IPS-18a (cell line): ENCODE data around the gene RNF112.
A peak's percentile ranks its signal among the peaks of the same experiment; 100 is the strongest.
"Not testable (repeated sequence)": the region's sequence is repeated elsewhere in the genome, so short reads cannot be mapped to it uniquely, and the experiment has no call there.

ENCODE experiments used
- H3K27ac ChIP-seq: one replicate; pipeline ENCODE4 v1.5.1; 2013; ENCODE audit warnings: low read length
- H3K27me3 ChIP-seq: one replicate; pipeline ENCODE4 v1.6.1; 2013; ENCODE audit warnings: mild to moderate bottlenecking, low read length; ENCODE audit not compliant: control insufficient read depth, insufficient read depth
- H3K36me3 ChIP-seq: one replicate; pipeline ENCODE4 v1.6.1; 2013; ENCODE audit warnings: low read depth, low read length; ENCODE audit not compliant: control insufficient read depth
- H3K4me1 ChIP-seq: one replicate; pipeline ENCODE4 v1.6.1; 2013; ENCODE audit warnings: low read depth, low read length; ENCODE audit not compliant: control insufficient read depth
- H3K4me3 ChIP-seq: one replicate; pipeline ENCODE4 v1.5.1; 2013; ENCODE audit warnings: low read length
- H3K9ac ChIP-seq: one replicate; pipeline ENCODE4 v1.6.1; 2013; ENCODE audit warnings: mild to moderate bottlenecking, low read length, moderate library complexity
- H3K9me3 ChIP-seq: one replicate; pipeline ENCODE4 v1.6.1; 2013; ENCODE audit warnings: low read depth, low read length; ENCODE audit not compliant: control insufficient read depth

The RNF112 gene

DNA sequence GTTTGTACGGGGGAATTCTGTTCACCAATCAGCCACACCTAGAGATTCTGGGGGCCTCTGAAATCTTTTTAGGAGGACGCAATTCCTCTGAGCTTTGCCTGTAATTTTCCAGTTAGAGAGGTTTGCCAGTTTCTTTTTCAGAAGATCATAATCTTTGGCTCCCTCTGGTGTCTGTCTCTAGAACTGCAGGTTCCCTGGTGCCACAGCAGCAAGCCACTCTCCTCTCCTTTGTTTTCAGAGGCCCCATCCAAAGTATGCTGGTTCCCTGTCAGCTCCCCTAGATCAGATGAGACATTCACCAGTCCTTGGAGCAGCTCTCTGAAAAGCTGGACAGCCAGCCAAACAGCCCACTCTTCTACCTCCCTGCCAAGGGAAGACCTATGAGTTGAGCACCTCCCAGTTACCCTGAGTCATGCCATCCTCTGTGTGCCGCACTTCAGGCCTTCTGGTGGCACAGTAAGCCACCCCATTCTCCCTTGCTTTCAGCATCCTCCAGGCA is 36.1 kb downstream of the RNF112 start:
- Histone ChIP-seq H3K27me3 (no peaks in the 10 kb centered on the region), H3K9me3 (peaks cover 10% of the 10 kb centered on the region), H3K4me1 (peaks cover 16% of the 10 kb centered on the region), H3K27ac (no peak overlapping the region), H3K36me3 (no peaks in the 10 kb centered on the region), H3K4me3 (no peak overlapping the region), H3K9ac (no peak overlapping the region)

GRCh38 chr17:19448341-19449268 is 37.6 kb downstream of the RNF112 start:
- no peaks in the 10 kb centered on the region for H3K27me3 ChIP-seq
- peaks cover 16% of the 10 kb centered on the region for H3K4me1 ChIP-seq
- no peaks in the 10 kb centered on the region for H3K36me3 ChIP-seq
- no peak overlapping the region for H3K4me3 ChIP-seq
- H3K27ac ChIP-seq = no peak overlapping the region
- no peak overlapping the region for H3K9ac ChIP-seq
- no peaks in the 10 kb centered on the region for H3K9me3 ChIP-seq

GRCh38 chr17:19449656-19450055 is 38.6 kb downstream of the RNF112 start:
- no peak overlapping the region for H3K27ac ChIP-seq
- H3K4me3 ChIP-seq = no peak overlapping the region

GRCh38 chr17:19453296-19453695 is 42.3 kb downstream of the RNF112 start:
- no peak overlapping the region for H3K4me3 ChIP-seq
- H3K9ac ChIP-seq = no peak overlapping the region
- no peaks in the 10 kb centered on the region for H3K27me3 ChIP-seq
- H3K36me3 ChIP-seq = no peaks in the 10 kb centered on the region
- no peaks in the 10 kb centered on the region for H3K9me3 ChIP-seq
- no peak overlapping the region for H3K27ac ChIP-seq
- peaks cover 27% of the 10 kb centered on the region for H3K4me1 ChIP-seq

More at GRCh38 chr17:19449656-19450055, 38.6 kb downstream of the RNF112 start:
- H3K4me1 ChIP-seq = peaks cover 16% of the 10 kb centered on the region
- no peaks in the 10 kb centered on the region for H3K27me3 ChIP-seq
- H3K36me3 ChIP-seq = no peaks in the 10 kb centered on the region
- H3K9ac ChIP-seq = no peak overlapping the region
- H3K9me3 ChIP-seq = no peaks in the 10 kb centered on the region

DNA sequence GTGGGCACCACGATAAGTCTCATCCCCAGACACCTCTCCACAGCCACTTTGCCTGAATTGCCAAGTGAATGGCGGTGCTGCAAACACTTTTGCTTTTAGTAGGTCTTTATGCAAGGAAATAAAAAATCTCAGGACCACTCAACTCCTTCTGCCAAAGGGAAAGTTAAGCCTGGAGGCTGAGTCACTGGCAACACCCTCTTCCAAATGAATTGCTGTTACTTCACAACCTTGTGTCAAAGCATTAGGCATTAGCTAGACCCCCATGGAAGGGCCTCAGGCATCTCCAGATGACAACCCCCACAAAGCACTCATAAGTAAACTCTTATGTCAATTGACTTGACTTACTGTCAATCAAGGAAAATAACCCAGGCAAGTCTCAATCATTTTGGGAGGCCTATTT is 43.0 kb downstream of the RNF112 start:
- H3K36me3 ChIP-seq = no peaks in the 10 kb centered on the region
- no peak overlapping the region for H3K9ac ChIP-seq
- H3K9me3 ChIP-seq = no peaks in the 10 kb centered on the region

GRCh38 chr17:19456016-19456927 is 45.2 kb downstream of the RNF112 start:
- Histone ChIP-seq H3K4me1 (peaks cover 54% of the 10 kb centered on the region), H3K27me3 (no peaks in the 10 kb centered on the region), H3K4me3 (no peak overlapping the region), H3K27ac (no peak overlapping the region), H3K9me3 (no peaks in the 10 kb centered on the region), H3K36me3 (no peaks in the 10 kb centered on the region), H3K9ac (no peak overlapping the region)

More for the DNA sequence above, 43.0 kb downstream of the RNF112 start:
- no peak overlapping the region for H3K27ac ChIP-seq
- no peak overlapping the region for H3K4me3 ChIP-seq
- no peaks in the 10 kb centered on the region for H3K27me3 ChIP-seq
- H3K4me1 ChIP-seq = peaks cover 32% of the 10 kb centered on the region

- no peak overlapping the region for H3K9ac ChIP-seq
- no peaks in the 10 kb centered on the region for H3K9me3 ChIP-seq
- H3K27me3 ChIP-seq = no peaks in the 10 kb centered on the region
- no peak overlapping the region for H3K4me3 ChIP-seq
- H3K36me3 ChIP-seq = no peaks in the 10 kb centered on the region
- no peak overlapping the region for H3K27ac ChIP-seq
- peaks cover 59% of the 10 kb centered on the region for H3K4me1 ChIP-seq
Measured at GRCh38 chr17:19457046-19457445, 46.0 kb downstream of the RNF112 start.

DNA sequence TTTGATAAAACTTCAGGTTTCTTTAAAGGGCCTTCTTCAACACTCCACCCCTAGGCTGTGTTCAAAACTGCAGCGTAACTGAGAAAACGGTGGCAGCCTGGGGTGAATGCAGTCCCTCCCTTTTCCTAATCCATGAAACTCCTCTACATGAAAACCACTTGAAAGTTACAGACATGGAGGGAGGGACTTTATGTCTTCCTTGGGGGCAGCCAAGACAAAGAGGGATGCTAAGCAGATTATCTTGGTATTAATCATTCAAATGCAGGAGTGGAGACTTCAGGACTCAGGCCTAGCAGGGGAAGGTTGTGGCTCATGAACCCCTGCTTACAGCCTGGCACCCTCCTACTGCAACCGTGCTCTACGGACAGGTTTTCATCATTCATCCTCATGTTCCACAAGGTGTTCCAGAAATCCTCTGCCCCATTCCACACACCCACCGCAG is 46.8 kb downstream of the RNF112 start:
- no peaks in the 10 kb centered on the region for H3K9me3 ChIP-seq
- no peaks in the 10 kb centered on the region for H3K27me3 ChIP-seq
- H3K36me3 ChIP-seq = no peaks in the 10 kb centered on the region
- H3K4me1 ChIP-seq = peaks cover 64% of the 10 kb centered on the region
- peak overlapping the region; percentile 58 for H3K27ac ChIP-seq
- H3K9ac ChIP-seq = peak overlapping the region; percentile 46
- peak overlapping the region; percentile 14 for H3K4me3 ChIP-seq

DNA sequence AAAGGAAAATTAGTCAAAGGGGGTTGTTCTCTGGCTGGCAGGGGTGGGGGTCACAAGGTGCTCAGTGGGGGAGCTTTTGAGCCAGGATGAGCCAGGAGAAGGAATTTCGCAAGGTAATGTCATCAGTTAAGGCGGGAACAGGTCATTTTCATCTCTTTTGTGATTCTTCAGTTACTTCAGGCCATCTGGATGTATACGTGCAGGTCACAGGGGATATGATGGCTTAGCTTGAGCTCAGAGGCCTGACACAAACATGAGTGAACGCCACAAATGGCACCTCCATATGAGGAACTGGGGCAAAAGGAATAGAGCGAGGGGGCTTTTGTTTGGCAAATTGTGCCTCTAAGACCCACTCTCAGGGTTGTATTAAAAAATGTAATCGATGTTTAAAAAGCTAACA is 47.4 kb downstream of the RNF112 start:
- Histone ChIP-seq H3K9ac (peak overlapping the region; percentile 50), H3K27ac (peak overlapping the region; percentile 68), H3K4me1 (peaks cover 70% of the 10 kb centered on the region)

GRCh38 chr17:19459018-19459655 is 48.1 kb downstream of the RNF112 start:
- Histone ChIP-seq H3K4me1 (peaks cover 70% of the 10 kb centered on the region), H3K9ac (peak overlapping the region; percentile 50), H3K27ac (peak overlapping the region; percentile 68), H3K4me3 (peak overlapping the region; percentile 15)
- H3K9me3 ChIP-seq, H3K36me3 ChIP-seq, H3K27me3 ChIP-seq: not testable (repeated sequence)

More for the DNA sequence above, 47.4 kb downstream of the RNF112 start:
- not testable (repeated sequence) for H3K9me3 ChIP-seq, H3K36me3 ChIP-seq, H3K27me3 ChIP-seq
- H3K4me3 ChIP-seq = peak overlapping the region; percentile 12

- no peaks in the 10 kb centered on the region for H3K27me3 ChIP-seq
- no peaks in the 10 kb centered on the region for H3K36me3 ChIP-seq
- peaks cover 70% of the 10 kb centered on the region for H3K4me1 ChIP-seq
- H3K4me3 ChIP-seq = peak overlapping the region; percentile 40
- H3K9me3 ChIP-seq = no peaks in the 10 kb centered on the region
- H3K27ac ChIP-seq = peak overlapping the region; percentile 36
- H3K9ac ChIP-seq = peak overlapping the region; percentile 24
Measured at GRCh38 chr17:19460700-19461099, 49.7 kb downstream of the RNF112 start.
